HG03025 (cell line): Measurements from ENCODE around the gene GFPT1.

Experiments used
- ATAC-seq: cut with Tn5 transposase; IDR thresholded peaks from one replicate; pipeline ENCODE4 v1.9.1; 2021; ENCODE audit warnings: mild to moderate bottlenecking, moderate library complexity; ENCODE audit not compliant: unreplicated experiment, low FRiP score

The GFPT1 gene

DNA sequence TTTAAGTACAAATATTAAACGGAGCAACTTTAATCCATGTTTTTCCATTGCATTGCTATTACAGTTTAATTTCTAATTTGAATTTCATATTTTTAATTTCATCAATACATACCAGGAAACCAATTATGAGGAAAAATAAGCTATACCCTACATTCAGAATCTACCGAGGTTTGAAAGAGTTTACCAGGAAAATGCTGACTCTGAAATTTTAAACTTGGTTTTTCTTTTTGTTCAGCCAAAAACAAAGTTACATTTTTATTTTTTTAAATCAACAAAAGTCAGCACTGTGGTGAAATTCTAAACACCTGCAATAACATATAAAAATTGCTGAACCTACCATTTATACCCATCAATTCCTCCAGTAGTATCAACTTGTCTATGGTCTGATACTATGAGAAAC is 53.7 kb downstream of the GFPT1 start:
- no peak for ATAC-seq

GRCh38 chr2:69330781-69331180 is 56.2 kb downstream of the GFPT1 start:
- ATAC-seq = no peak

DNA sequence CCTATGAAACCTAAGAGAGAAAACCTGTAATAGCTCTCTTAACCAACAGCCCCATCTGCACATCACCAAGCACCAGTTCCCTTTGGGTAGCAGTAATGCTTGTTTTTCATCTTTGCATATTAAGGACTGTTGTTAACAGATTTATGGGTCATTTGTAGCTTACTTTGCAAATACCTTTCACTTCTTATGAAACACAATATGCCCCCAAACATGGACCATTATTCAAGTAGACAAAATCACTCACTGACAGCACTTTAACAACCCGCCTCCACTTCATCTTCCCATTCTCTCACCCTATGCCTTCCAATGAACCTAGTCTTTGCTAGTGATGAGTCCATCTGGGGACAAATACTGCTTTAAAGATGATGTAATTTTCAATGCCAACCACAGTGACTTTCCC is 64.4 kb downstream of the GFPT1 start:
- ATAC-seq = no peak

- ATAC-seq = no peak
Measured at GRCh38 chr2:69316550-69316949, 70.5 kb downstream of the GFPT1 start.

DNA sequence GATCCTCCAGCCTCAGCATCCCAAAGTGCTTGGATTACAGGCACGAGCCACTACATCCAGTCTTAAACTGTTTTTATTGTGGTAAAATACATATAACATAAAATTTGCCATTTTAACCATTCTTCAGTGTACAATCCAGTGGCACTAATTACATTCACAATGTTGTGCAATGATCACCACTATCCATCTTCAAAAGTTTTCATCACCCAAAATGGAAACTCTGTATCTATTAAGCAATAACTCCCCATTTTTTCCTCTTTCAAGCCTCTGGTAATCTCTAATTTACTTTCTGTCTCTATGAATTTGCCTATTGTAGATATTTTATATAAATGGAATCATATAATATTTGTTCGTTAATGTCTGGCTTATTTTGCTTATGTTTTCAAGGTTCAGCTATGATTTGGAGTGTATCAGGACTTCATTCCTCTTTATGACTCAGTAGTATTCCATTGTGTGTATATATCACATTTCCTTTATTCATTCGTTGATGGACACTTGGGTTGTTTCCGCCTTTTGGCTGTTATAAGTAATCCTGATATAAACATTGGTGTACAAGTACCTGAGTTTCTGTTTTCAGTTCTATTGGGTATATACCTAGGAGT is 71.8 kb downstream of the GFPT1 start:
- no peak for ATAC-seq

DNA sequence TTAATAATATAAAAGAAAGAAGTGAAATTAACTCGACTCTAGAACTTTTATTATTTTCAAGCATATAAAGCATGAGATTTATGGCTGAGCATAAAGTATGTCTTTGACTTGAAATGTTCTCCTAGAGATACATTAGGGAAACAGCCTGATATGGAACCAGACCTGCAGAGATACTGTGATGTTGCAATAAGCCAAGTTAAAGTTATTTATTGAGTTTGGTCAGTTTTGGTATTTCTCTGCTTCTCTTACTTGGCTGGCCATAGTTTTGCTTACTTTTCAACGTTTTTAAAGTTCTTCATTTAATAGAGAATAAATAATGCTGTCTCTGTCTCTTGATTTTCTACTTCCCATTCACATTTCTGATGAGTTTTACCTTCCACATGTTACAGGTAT is 76.0 kb downstream of the GFPT1 start:
- ATAC-seq = no peak

DNA sequence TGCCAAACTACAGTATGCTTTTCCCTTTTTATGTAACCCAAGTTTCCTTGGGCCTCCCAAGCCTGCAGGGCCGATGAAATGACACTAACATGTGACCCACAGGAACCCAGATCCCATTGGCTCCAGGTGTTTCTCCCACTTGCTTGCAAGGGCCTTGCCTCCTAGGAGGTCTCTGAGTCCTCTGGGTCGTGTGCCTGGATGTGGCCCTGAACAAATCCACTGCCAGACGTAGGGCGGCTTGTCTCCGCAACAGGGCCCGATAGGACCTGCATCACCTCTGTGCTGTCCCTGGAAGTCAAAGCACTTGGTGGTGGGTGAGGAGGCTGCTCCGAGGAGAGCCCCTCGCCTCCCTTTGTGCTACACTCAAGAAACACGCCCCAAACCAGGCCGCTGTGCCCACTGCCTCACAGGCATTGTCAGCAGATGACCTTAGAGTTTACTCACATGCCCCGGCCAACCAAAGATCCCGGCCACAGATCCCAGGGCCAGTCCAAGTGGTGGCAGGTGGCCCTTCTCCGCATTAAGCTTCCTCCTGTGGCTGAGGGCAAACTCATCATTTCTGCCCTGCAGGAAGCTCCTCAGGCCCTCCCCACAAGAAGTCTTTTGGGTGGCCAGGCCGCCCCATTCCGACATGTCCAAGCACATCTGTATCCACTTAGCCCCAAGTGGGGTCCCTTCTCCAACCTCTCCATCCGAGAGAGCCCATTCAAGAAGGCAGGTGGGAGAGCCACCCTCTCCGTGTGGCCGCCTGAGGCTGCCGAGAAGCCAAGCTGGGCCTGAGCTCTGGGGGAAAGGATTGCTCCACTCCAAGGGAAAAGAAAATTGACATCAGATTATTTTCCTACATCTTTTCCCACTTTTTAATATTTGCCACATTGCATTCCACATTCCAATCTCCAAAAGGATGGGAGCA is 76.7 kb downstream of the GFPT1 start:
- ATAC-seq = no peak

DNA sequence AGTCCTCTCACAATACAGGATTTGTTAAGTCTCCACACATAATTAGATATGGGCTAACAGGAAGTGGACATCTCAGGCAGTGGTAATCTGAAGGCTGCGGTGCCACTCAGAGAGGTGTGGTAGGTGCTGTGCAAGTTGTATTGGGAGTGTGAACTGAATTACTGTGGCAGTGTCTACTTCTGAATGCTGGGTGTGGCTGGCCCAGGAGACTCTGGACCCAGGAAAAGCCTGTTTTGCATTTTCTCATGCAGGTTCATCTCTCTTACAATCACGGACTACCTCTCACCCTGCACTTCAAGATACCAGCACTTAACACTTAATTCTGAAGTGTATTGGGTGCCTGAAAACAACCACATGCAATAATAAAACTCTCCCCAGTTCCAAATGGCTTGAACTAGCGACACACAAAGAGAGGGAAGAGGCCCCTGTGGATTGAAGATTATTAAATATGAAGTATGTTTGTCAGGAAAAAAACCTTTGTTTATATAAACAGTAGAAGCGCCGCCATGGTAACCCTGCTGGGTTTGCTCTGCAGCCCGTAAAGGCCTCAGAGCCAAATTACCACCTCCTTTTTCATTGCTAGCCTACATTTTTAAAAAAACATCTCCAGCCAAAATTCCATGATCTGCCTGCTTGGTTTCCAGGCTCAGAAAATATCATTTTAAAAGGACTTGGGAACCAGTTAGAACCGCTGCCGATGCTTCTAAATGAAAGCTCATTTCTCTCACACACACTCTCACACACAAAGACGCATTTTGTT is 77.5 kb downstream of the GFPT1 start:
- no peak for ATAC-seq

DNA sequence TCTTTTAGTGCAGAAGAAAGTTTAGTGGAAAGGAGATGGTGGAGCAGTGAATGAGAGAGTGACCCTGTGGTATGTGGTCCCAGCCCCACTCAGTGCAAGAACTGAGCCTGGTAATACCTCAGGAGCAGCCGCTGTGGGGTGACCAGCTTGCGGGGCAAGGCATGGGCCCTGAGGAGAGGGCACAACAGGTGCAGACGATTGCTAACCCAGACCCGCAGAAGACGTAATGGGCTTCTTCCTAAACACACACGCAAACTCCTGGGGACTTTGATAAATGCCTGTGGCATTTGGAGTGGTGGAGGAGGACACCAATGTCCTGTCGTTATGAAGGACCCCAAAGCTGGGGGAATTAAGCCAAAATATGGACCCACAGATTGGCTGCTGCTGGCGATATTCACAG is 78.7 kb downstream of the GFPT1 start:
- no peak for ATAC-seq

DNA sequence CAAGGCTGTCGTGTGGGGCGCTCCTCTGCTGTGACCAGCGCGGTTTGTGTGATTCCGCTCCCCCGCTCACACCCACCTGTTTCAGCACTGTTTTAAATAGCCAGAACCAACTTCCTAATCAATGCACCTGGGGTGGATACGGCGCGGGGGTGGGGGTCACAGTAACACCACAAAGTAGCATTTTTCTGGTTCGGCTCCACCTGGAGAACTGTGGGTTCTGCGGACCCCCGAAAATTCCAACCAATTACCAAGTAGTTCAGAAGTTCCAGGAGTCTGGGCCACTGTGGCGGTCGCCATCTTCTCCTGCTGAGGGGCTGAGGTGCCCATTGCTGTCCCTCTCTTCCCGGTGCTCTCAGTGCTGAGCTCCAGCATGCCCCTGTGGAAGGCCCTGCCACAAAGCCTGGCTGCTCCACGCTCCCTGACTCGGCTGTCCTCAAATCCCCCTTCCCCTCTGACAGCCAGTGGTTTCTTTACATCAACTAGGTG is 79.4 kb downstream of the GFPT1 start:
- ATAC-seq = peak; percentile 80

DNA sequence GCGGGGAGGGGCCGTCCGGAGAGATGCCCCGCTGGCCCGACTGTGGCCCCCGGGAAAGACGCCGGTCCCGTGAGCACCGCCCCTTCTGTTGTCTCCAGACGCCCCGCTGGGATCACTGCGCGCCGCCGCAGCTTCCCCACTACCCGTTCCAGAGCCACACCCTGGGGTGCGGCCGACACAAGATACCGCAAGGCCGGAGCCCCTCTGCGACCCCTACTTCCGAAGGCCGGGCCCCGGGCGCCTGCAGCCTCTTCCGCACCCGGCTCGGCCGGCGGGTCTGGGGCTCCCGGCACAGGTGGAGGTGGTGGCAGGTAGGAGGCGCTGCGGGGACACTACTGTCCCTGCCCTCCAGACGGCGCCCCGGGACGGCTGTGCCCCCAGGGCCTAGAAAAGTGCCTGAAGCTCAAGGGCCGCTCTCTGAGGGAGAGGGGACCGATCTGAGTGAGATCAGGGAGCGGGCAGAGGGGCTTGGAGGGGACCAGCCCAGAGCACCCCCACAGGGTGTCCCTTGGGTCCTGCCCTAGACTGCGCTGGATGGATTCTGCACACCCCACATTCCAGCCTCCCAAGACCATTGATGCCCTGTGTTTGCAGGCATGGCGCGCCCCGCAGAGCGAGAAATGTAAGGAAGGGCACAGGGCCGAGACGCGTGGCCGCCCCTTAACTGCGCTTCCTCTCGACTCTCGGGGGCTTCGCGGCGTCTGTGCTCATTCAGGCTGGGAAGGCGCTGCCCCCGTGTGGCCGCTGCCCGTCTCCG is 80.0 kb downstream of the GFPT1 start:
- ATAC-seq = peak; percentile 68

DNA sequence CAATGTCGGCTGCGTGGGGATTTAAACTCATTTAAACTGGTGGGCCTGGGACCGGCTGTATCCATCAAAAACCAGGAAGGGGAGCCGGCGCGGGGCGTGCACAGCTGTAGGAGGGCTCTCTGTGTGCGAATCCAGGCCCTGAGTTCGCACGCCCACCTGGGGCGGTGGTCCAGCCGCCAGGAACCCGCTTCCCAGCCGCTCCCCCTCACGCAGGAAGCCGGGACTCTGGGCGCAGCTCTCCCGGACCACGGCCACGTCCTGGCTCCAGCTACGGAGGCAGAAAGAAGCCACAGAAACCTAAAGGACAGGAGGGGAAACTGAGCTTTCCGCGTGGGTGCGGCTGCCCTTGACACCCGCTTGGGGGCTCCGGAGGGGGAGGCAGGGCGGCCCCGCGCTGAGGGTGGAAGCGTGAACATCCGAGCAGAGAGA is 80.6 kb downstream of the GFPT1 start:
- no peak for ATAC-seq

DNA sequence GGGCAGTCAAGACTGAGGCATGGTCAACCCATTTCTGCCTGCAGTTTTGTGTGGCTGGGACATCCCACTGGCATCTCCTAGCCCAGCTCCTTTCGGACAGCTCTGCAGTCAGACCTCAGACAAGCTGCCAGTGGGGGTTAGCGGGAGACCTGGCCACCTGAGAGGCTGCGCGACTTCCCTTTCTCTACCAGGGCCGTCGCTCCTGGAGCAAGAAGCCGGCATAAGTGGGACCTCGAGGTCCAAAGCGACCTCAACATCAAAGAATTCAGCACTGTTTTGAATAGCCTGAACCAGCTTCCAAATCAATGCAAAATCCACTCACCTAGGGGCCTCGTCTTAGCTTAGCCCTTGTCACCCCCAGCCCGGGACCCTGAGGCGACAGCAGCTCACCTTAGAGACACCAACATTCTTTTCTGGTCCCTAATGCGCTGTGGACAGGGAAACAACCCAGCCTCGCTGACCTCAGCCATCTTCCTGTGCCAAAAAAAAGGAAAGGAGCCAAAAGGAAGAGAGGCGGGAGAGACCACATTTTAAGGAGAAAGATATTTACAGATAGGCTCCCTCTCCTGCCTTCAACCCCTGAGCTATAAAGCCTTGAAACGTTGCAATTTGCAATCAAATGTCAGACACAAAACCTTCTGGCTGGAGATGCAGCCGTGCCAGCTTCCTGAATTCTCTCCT is 81.2 kb downstream of the GFPT1 start:
- ATAC-seq = no peak

DNA sequence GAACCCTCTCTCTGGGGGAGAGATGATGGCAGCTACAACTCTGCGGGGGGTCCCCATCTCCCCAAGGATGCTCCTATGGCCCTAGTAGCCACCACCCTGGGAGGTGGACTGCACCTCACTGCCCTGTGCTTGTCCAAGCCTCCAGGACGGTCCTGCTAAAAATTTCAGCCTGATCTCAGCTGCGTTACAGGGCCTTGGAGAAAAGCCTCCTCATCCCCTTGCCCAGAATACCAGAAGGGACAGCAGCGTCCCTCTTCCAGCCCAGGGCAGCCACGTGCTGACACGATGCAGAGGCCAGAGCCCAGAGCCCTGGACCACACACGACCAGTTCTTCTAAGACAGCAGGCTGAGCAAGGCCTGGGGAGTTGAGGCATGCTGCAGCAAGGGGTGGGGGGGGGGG is 81.9 kb downstream of the GFPT1 start:
- no peak for ATAC-seq

GRCh38 chr2:69304656-69305055 is 82.4 kb downstream of the GFPT1 start:
- no peak for ATAC-seq

DNA sequence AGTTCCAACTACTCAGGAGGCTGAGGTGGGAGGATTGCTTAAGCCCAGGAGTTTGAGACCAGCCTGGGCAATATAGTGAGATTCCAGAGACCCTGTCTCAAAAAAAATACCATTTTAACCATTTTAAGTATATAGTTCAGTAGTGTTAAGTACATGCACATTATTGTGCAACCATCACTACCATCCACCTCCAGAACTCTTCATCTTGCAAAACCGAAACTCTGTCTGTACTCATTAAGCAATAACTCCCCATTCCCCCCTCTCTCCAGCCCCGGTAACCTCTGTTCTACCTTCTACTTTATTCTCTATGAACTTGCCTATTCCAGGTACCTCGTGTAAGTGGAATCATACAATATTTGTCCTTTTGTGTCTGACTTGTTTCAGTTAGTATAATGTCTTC is 86.4 kb downstream of the GFPT1 start:
- ATAC-seq = no peak

DNA sequence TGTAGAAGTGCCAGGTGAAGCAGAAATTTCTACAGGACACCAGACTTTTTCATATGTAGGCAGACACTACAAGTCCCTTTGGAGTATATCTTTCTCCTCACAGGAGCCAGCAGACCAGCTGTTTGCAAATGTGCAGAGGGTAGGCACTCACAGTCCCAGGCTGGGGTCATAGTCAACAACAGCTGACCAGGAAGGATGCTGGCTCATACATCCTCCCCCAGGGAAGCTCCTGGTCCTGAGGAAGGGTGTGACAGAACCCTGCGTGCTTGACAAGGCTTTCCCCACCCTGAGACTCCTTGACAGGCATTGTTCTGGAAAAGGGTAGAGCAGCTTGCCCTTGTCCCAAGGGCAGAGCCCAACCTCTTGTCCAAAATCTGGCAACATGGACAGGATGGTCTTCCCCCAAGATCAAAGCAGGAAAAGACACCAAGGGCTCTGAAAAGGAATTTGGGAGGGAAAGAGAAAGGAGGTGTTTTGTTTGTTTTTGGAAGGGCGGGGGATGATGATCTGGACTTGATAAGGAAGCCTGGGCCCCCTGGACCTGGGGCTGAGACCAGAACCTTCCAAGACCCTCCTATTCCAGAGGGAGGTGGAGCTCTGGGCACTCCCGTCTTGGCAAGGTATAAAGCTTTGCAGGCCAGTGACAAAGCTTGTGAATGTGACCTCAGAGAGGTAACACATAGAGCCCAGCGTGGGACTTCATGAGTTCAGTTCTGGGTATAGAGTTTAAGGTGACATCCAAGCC is 87.1 kb downstream of the GFPT1 start:
- ATAC-seq = no peak

DNA sequence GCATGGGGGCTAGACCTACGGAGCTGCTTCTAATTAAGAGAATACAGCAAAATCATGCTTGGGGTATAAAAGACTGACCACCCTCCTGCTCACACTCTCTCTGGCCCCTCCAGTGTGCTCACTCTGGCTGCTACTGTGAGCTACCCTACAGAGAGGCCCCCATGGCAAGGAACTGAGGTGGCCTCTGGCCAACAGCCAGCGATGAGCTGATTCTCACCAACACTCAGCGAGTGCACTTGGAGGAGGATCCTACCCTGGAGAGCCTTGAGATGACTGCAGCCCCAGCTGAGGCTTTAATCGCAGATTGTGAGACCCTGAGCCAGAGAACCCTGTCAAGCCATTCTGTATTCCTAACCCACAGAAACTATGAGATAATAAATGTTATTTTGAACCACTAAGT is 88.2 kb downstream of the GFPT1 start:
- no peak for ATAC-seq

DNA sequence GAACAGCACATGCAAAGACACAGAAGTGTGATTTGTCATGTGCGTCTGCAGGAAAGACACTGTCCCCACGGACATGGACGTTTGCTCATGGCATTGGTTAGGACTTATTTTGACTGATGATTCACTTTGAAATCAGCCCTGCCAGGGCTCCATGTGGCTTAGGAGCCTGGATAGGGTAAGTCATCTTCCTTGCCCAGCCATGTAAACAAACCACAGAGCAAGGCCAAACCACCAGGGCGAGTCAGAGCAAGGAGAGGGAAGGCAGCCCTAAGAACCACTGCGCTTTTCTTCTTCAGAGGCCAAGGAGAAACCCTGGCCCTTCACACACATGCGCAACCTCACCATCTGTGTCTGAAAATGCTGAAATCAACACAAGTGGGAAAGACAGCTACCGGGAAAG is 88.8 kb downstream of the GFPT1 start:
- no peak for ATAC-seq
